ENCODE results near the gene LARP1B.

DNA sequence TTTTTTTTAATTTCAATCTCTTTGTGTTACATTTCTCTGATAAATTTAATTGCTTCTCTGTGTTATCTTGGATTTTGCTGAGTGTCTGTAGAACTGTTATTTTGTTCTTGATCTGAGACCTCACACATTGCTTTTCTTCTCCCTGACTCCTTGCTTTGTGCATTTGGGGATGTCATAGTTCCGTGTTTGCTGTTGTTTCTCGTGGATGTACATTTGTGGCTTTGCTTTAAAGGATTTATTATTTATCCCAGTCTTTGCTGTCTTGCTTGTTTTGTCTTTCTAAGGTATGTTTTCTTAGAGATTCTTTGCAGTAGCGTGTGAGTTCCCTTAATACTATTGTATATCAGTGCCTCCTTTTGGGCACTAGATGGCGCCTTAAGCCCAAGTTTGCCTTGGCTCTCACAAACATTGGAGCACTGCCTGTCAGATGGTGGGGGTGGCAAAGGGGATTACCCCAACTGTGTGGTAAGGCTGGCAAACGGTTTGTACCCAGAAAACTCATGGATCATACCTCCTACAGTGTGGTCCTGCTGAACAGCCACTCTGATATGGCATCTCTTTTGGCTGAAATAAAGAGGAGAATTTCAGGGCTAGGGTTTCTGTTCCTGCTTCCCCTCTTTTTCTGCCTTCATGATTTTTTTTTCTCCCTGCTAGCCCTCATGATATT lies 130.1 kb downstream of the LARP1B start:
- TF ChIP-seq, protein P1, sequence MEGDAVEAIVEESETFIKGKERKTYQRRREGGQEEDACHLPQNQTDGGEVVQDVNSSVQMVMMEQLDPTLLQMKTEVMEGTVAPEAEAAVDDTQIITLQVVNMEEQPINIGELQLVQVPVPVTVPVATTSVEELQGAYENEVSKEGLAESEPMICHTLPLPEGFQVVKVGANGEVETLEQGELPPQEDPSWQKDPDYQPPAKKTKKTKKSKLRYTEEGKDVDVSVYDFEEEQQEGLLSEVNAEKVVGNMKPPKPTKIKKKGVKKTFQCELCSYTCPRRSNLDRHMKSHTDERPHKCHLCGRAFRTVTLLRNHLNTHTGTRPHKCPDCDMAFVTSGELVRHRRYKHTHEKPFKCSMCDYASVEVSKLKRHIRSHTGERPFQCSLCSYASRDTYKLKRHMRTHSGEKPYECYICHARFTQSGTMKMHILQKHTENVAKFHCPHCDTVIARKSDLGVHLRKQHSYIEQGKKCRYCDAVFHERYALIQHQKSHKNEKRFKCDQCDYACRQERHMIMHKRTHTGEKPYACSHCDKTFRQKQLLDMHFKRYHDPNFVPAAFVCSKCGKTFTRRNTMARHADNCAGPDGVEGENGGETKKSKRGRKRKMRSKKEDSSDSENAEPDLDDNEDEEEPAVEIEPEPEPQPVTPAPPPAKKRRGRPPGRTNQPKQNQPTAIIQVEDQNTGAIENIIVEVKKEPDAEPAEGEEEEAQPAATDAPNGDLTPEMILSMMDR (IDR thresholded peaks at IDR 0.05; ENCODE audit: poor library complexity, severe bottlenecking) = peak; percentile 97
- no peak for TF ChIP-seq EZH2 (IDR thresholded peaks at IDR 0.05; ENCODE audit: borderline replicate concordance, insufficient read depth, low read length, poor library complexity, severe bottlenecking)
- TF ChIP-seq, protein P2, sequence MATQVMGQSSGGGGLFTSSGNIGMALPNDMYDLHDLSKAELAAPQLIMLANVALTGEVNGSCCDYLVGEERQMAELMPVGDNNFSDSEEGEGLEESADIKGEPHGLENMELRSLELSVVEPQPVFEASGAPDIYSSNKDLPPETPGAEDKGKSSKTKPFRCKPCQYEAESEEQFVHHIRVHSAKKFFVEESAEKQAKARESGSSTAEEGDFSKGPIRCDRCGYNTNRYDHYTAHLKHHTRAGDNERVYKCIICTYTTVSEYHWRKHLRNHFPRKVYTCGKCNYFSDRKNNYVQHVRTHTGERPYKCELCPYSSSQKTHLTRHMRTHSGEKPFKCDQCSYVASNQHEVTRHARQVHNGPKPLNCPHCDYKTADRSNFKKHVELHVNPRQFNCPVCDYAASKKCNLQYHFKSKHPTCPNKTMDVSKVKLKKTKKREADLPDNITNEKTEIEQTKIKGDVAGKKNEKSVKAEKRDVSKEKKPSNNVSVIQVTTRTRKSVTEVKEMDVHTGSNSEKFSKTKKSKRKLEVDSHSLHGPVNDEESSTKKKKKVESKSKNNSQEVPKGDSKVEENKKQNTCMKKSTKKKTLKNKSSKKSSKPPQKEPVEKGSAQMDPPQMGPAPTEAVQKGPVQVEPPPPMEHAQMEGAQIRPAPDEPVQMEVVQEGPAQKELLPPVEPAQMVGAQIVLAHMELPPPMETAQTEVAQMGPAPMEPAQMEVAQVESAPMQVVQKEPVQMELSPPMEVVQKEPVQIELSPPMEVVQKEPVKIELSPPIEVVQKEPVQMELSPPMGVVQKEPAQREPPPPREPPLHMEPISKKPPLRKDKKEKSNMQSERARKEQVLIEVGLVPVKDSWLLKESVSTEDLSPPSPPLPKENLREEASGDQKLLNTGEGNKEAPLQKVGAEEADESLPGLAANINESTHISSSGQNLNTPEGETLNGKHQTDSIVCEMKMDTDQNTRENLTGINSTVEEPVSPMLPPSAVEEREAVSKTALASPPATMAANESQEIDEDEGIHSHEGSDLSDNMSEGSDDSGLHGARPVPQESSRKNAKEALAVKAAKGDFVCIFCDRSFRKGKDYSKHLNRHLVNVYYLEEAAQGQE (IDR thresholded peaks at IDR 0.05; ENCODE audit: borderline replicate concordance) = no peak
- TF ChIP-seq EP300 (conservative IDR thresholded peaks at IDR 0.05; ENCODE audit: poor library complexity, severe bottlenecking) = no peak
- no peak for TF ChIP-seq POLR2AphosphoS5 (IDR thresholded peaks at IDR 0.05)
- peak; percentile 26 for TF ChIP-seq MXI1 (conservative IDR thresholded peaks at IDR 0.05; ENCODE audit: poor library complexity, severe bottlenecking)
- peak; percentile 97 for TF ChIP-seq RAD21 (conservative IDR thresholded peaks at IDR 0.05)
